T-helper 2 cell treated with Interferon-gamma antibody and Interleukin-4, amounts not matched to agents 100 ng/mL and 5 ng/mL, for 36 hours (primary cell): ENCODE results near the gene PGK1. TPM values are rescaled to one million over a fixed set of nuclear protein-coding genes. Genes with fewer than 3 reads are reported as not detected.
"Not testable (repeated sequence)": the region's sequence is repeated elsewhere in the genome, so short reads cannot be mapped to it uniquely, and the experiment has no call there.

Experiments used
- intact Hi-C: fragments of 100-400 bp; cut with micrococcal nuclease; formaldehyde crosslinking; loops from one replicate; pipeline ENCODE4 v1.15.1; 2023
- total RNA-seq: library from RNA; stranded (reverse); gene quantifications from 2 replicates; pipeline ENCODE4 v1.2.3, GENCODE V29; 2022

PGK1 gene
- total RNA-seq, 1 donor from 2014 or later: 986 TPM

DNA sequence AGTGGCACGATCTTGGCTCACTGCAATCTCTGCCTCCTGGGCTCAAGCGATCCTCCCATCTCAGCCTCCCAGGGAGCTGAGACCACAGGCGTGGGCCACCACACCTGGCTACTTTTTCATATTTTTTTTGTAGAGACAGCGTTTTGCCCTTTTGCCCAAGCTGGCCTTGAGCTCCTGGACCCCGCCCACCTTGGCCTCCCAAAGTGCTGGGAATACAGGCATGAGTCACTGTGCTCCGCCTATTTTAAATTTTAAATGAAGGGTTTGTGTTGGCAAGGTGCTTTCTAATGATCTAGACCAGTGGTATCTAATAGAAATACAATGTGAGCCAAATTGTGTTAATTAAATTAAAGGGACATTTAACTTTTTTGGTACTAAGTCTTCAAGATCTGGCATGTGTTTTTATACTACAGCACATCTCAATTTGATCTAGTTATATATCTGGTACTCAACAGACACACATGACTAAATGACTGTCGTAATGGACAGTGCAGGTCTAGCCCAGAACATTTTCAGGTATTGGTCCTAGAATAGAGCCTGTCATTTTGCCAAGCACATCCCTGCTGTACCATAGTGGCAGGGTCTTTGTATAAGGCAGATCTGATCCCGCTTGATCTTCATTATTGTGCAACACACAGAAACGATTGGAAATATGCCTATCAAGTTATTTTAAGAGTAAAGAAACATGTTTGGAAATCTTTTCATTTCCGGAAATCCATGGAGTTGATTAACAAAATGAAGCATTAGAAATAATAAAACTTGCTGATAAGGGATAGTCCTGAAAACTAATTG, 7.3 kb downstream of the PGK1 start:
- intact Hi-C loops: no loop called here

- intact Hi-C loops: no loop called here
These were observed 12.3 kb downstream of the PGK1 start for GRCh38 chrX:78116365-78116764.

DNA sequence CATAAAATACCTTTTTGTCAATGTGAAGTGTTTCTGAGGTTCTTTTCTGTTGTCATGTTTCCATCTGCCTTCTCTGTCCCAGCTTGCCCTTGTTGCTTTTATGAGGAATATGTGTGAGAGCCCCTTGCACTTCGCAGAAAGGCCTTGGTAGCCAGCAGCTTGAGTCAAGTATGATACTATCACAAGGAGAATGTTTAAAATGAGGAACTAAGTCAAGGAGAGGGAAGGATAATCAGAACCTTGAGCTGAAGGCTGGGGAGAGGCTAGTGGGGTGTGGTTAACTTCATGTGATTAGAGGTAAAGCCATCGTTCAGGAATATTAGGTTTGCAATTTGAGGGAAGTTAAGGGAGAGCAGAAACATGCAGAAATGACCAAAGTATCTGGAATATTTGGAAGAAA, 12.7 kb downstream of the PGK1 start:
- intact Hi-C loops: no loop called here

GRCh38 chrX:78118628-78119027, 14.6 kb downstream of the PGK1 start:
- intact Hi-C loops: no loop called here

GRCh38 chrX:78119521-78120227, 15.6 kb downstream of the PGK1 start:
- intact Hi-C loops: loop anchor here (5.0 kb wide), 1 partner anchor 963 kb away; no protein-coding TSS in a partner anchor

DNA sequence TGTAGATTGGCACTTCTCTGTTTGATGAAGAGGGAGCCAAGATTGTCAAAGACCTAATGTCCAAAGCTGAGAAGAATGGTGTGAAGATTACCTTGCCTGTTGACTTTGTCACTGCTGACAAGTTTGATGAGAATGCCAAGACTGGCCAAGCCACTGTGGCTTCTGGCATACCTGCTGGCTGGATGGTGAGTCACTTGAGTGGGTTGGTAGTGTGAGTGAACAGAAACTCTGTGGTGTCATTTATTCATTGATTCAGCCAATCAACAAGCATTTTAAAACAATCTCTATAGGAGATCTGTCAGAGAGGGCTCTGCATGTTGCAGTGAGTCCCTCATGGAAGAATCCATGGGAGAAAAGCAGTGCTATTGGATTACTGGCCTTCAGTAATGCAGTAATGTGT, 19.1 kb downstream of the PGK1 start:
- intact Hi-C loops: loop anchor here (5.0 kb wide), 1 partner anchor 959 kb away; no protein-coding TSS in a partner anchor

DNA sequence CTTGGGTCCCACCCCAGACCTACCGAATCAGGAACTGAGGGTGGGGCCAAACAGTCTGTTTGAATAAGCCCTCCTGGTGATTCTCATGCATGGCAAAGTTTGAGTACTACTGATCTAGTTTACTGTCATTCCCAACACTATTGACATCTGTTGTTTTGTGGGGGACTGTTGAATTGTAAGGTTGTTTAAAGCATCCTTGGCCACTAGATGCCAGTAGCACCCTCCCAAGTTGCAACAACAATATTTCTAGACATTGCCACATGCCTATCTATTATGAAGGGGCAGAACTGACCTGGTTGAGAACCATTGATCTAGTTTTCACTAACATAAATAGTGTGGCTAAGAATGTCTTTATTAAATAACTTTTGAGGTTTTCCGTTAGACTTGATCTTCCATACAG, 20.3 kb downstream of the PGK1 start:
- intact Hi-C loops: loop anchor here (5.0 kb wide), 1 partner anchor 958 kb away; no protein-coding TSS in a partner anchor

- intact Hi-C loops: no loop called here
These were observed 21.1 kb downstream of the PGK1 start for GRCh38 chrX:78125148-78125547.

GRCh38 chrX:78125781-78126180, 21.7 kb downstream of the PGK1 start:
- intact Hi-C loops: not testable (repeated sequence)

GRCh38 chrX:78129714-78130113, 25.7 kb downstream of the PGK1 start:
- intact Hi-C loops: loop anchor here (10.0 kb wide), 1 partner anchor 385 kb away; no protein-coding TSS in a partner anchor

DNA sequence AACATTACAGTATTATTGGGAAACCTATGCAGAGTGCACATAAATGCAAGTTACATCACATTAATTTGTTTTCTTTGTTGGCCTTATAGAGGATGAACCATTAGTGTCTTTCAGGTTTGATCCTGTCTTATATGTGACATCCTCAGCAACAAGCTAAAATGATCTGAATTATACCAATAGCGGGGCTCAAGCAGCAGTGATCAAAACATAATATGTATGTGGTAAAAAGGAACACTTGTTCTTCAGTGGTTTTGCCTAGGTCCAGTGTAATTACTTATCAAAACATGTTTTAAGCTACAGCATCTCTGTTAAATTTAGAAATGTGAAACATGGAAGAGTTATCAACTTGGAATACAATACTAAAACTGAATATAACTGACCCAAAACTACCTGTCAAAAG, 26.3 kb downstream of the PGK1 start:
- intact Hi-C loops: loop anchor here (10.0 kb wide), 1 partner anchor 384 kb away; no protein-coding TSS in a partner anchor

DNA sequence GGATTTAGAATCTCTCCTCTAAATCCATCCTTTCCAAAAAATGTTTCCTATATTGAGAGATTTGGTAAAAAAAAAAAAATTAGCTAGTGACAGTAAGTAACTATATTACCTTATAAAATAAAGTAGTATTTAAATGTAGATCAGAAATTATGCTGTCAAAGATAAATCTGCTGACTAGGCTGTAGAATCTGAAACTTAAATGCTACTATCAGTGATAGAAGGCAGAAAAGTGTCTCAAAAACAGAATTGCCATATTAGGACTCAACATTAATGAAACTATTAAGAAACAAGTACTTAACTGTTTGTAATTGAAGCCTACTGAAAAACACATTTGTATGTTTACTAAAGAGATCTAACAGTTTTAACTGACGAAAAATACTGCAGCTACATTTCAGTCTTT, 27.1 kb downstream of the PGK1 start:
- intact Hi-C loops: loop anchor here (10.0 kb wide), 1 partner anchor 384 kb away; no protein-coding TSS in a partner anchor

GRCh38 chrX:78133238-78133960, 29.4 kb downstream of the PGK1 start:
- intact Hi-C loops: loop anchor here (10.0 kb wide), 1 partner anchor 381 kb away; no protein-coding TSS in a partner anchor

GRCh38 chrX:78139160-78140123, 35.4 kb downstream of the PGK1 start, which contains the start of gene TAF9B:
Gene TAF9B, minus strand, starts transcription at chrX:78139650. Its CDS starts 39 bp downstream, at chrX:78139611.
- intact Hi-C loops: loop anchor here (2.0 to 10.0 kb wide), 2 partner anchors 35 to 375 kb away; partner anchors contain the start of gene PGK1

GRCh38 chrX:78140206-78140605, 36.2 kb downstream of the PGK1 start:
- intact Hi-C loops: no loop called here

GRCh38 chrX:78147002-78147540, 43.0 kb downstream of the PGK1 start:
- intact Hi-C loops: not testable (repeated sequence)

DNA sequence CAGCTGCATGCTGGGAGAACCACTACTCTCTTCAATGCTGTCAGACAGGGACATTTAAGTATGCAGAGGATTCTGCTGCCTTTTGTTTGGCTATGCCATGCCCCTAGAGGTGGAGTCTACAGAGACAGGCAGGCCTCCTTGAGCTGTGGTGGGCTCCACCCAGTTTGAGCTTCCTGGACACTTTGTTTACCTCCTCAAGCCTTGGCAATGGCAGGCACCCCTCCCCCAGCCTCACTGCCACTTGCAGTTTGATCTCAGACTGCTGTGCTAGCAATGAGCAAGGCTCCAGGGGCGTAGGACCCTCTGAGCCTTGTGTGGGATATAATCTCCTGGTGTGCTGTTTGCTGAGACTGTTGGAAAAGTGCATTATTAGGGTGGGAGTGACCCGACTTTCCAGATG, 53.3 kb downstream of the PGK1 start:
- intact Hi-C loops: not testable (repeated sequence)

GRCh38 chrX:78157846-78158245, 53.8 kb downstream of the PGK1 start:
- intact Hi-C loops: not testable (repeated sequence)

DNA sequence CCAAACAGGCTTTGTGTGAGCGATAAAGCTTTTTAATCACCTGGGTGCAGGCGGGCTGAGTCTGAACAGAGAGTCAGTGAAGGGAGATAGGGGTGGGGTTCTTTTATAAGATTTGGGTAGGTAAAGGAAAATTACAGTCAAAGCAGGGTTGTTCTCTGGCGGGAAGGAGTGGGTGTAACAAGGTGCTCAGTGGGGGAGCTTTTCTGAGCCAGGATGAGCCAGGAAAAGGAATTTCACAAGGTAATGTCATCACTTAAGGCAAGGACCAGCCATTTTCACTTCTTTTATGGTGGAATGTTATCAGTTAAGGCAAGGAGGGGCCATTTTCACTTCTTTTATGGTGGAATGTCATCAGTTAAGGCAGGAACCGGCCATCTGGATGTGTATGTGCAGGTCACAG, 56.7 kb downstream of the PGK1 start:
- intact Hi-C loops: not testable (repeated sequence)

- intact Hi-C loops: not testable (repeated sequence)
These were observed 59.1 kb downstream of the PGK1 start for GRCh38 chrX:78163175-78163574.
